DMS79 treated with DMSO at 0.1 percent for 48 hours (cell line): ENCODE results near the gene MCCD1.

Experiments used
- DNase-seq: peaks from one replicate; lab custom pipeline; 2025; lab: John Stamatoyannopoulos, UW

Gene MCCD1

DNA sequence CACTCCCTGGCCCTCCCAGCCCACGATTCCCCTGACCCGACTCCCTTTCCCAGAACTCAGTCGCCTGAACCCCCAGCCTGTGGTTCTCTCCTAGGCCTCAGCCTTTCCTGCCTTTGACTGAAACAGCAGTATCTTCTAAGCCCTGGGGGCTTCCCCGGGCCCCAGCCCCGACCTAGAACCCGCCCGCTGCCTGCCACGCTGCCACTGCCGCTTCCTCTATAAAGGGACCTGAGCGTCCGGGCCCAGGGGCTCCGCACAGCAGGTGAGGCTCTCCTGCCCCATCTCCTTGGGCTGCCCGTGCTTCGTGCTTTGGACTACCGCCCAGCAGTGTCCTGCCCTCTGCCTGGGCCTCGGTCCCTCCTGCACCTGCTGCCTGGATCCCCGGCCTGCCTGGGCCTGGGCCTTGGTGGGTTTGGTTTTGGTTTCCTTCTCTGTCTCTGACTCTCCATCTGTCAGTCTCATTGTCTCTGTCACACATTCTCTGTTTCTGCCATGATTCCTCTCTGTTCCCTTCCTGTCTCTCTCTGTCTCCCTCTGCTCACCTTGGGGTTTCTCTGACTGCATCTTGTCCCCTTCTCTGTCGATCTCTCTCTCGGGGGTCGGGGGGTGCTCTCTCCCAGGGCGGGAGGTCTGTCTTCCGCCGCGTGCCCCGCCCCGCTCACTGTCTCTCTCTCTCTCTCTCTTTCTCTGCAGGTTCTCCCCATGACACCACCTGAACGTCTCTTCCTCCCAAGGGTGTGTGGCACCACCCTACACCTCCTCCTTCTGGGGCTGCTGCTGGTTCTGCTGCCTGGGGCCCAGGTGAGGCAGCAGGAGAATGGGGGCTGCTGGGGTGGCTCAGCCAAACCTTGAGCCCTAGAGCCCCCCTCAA is 43.5 kb downstream of the MCCD1 start, which contains the start of gene LTA:
TSS of gene LTA (plus strand) at position 249 of the 871 bp plus-strand sequence. CDS start at position 703, 454 bp downstream.
- DNase-seq = no peak

GRCh38 chr6:31573239-31574105 is 44.7 kb downstream of the MCCD1 start:
- DNase-seq = no peak

GRCh38 chr6:31574106-31575061 is 45.6 kb downstream of the MCCD1 start:
- DNase-seq = no peak

- DNase-seq = peak; percentile 6
These were observed 46.7 kb downstream of the MCCD1 start, which contains the start of gene TNF for GRCh38 chr6:31575335-31575901. TNF (plus strand) TSS chr6:31575565; CDS start chr6:31575742, 177 bp downstream.

DNA sequence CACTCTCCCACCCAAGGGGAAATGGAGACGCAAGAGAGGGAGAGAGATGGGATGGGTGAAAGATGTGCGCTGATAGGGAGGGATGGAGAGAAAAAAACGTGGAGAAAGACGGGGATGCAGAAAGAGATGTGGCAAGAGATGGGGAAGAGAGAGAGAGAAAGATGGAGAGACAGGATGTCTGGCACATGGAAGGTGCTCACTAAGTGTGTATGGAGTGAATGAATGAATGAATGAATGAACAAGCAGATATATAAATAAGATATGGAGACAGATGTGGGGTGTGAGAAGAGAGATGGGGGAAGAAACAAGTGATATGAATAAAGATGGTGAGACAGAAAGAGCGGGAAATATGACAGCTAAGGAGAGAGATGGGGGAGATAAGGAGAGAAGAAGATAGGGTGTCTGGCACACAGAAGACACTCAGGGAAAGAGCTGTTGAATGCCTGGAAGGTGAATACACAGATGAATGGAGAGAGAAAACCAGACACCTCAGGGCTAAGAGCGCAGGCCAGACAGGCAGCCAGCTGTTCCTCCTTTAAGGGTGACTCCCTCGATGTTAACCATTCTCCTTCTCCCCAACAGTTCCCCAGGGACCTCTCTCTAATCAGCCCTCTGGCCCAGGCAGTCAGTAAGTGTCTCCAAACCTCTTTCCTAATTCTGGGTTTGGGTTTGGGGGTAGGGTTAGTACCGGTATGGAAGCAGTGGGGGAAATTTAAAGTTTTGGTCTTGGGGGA is 47.4 kb downstream of the MCCD1 start:
- peak; percentile 12 for DNase-seq

DNA sequence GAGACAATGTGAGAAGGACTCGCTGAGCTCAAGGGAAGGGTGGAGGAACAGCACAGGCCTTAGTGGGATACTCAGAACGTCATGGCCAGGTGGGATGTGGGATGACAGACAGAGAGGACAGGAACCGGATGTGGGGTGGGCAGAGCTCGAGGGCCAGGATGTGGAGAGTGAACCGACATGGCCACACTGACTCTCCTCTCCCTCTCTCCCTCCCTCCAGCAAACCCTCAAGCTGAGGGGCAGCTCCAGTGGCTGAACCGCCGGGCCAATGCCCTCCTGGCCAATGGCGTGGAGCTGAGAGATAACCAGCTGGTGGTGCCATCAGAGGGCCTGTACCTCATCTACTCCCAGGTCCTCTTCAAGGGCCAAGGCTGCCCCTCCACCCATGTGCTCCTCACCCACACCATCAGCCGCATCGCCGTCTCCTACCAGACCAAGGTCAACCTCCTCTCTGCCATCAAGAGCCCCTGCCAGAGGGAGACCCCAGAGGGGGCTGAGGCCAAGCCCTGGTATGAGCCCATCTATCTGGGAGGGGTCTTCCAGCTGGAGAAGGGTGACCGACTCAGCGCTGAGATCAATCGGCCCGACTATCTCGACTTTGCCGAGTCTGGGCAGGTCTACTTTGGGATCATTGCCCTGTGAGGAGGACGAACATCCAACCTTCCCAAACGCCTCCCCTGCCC is 48.3 kb downstream of the MCCD1 start:
- no peak for DNase-seq

DNA sequence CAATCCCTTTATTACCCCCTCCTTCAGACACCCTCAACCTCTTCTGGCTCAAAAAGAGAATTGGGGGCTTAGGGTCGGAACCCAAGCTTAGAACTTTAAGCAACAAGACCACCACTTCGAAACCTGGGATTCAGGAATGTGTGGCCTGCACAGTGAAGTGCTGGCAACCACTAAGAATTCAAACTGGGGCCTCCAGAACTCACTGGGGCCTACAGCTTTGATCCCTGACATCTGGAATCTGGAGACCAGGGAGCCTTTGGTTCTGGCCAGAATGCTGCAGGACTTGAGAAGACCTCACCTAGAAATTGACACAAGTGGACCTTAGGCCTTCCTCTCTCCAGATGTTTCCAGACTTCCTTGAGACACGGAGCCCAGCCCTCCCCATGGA is 48.8 kb downstream of the MCCD1 start:
- DNase-seq = no peak

GRCh38 chr6:31578184-31579118 is 49.7 kb downstream of the MCCD1 start:
- DNase-seq = no peak

- no peak for DNase-seq
These were observed 50.4 kb downstream of the MCCD1 start for GRCh38 chr6:31579119-31579505.
